ENCODE results near the gene PLPP1.

Gene PLPP1

GRCh38 chr5:55441954-55442353 is 92.8 kb downstream of the PLPP1 start:
- no peak for DNase-seq

- DNase-seq: no peak
Measured at GRCh38 chr5:55441107-55441771, 93.5 kb downstream of the PLPP1 start.

- DNase-seq: peak; percentile 79
Measured at GRCh38 chr5:55440188-55440646, 94.5 kb downstream of the PLPP1 start.

- peak; percentile 71 for DNase-seq
Measured at GRCh38 chr5:55438998-55439397, 95.8 kb downstream of the PLPP1 start.

GRCh38 chr5:55437859-55438206 is 96.9 kb downstream of the PLPP1 start:
- no peak for DNase-seq

- no peak for DNase-seq
Measured at GRCh38 chr5:55437452-55437851, 97.3 kb downstream of the PLPP1 start.

GRCh38 chr5:55432549-55432948 is 102.2 kb downstream of the PLPP1 start:
- no peak for DNase-seq

GRCh38 chr5:55429613-55430253 is 105.0 kb downstream of the PLPP1 start:
- no peak for DNase-seq

GRCh38 chr5:55429221-55429612 is 105.5 kb downstream of the PLPP1 start:
- no peak for DNase-seq

GRCh38 chr5:55427157-55427556 is 107.6 kb downstream of the PLPP1 start:
- DNase-seq: no peak

- no peak for DNase-seq
Measured at GRCh38 chr5:55426455-55426854, 108.3 kb downstream of the PLPP1 start.

GRCh38 chr5:55421074-55421529 is 113.7 kb downstream of the PLPP1 start:
- no peak for DNase-seq

GRCh38 chr5:55418994-55419968 is 115.5 kb downstream of the PLPP1 start:
- DNase-seq: no peak

- no peak for DNase-seq
Measured at GRCh38 chr5:55416306-55416705, 118.5 kb downstream of the PLPP1 start.

GRCh38 chr5:55415071-55415470 is 119.7 kb downstream of the PLPP1 start:
- no peak for DNase-seq

- no peak for DNase-seq
Measured at GRCh38 chr5:55413644-55414043, 121.1 kb downstream of the PLPP1 start.

GRCh38 chr5:55411876-55412275 is 122.9 kb downstream of the PLPP1 start:
- no peak for DNase-seq

GRCh38 chr5:55410845-55411244 is 123.9 kb downstream of the PLPP1 start:
- DNase-seq: no peak

GRCh38 chr5:55409775-55410174 is 125.0 kb downstream of the PLPP1 start:
- DNase-seq: no peak

- DNase-seq: no peak
Measured at GRCh38 chr5:55407984-55408383, 126.8 kb downstream of the PLPP1 start.

- no peak for DNase-seq
Measured at GRCh38 chr5:55407059-55407684, 127.6 kb downstream of the PLPP1 start.

GRCh38 chr5:55406292-55406691 is 128.5 kb downstream of the PLPP1 start:
- no peak for DNase-seq

GRCh38 chr5:55402199-55402598 is 132.6 kb downstream of the PLPP1 start:
- no peak for DNase-seq

Data from islet precursor cell (in vitro differentiated cells).